Spleen (tissue), 7 donors: ENCODE measurements around the gene IRGC.

Source experiments
- CTCF ChIP-seq, 11 experiments: fragments of 200-600 bp in 7 of 11; fragments of 450-650 bp in 4 of 11; sonication (generic) in 4 of 11; IDR thresholded peaks in 8 of 11; conservative IDR thresholded peaks in 3 of 11; 1 replicate in 7 of 11; 2 replicates in 4 of 11; pipeline versions ENCODE4 v1.4.0 to v1.8.0; 2016 to 2021; ENCODE audit warnings: antibody characterized with exemption in 11 of 11, inconsistent platforms in 4 of 11, mild to moderate bottlenecking in 1 of 11
- POLR2A ChIP-seq, 3 donors: fragments of 450-650 bp; IDR thresholded peaks; one replicate each; pipeline ENCODE4 v1.5.1; 2017; ENCODE audit warnings: antibody characterized with exemption in 3 of 3, mild to moderate bottlenecking in 1 of 3
- POLR2AphosphoS5 ChIP-seq, 3 donors: sonication (generic); formaldehyde crosslinking; IDR thresholded peaks; one replicate each; pipeline ENCODE4 v1.5.1; 2017; ENCODE audit warnings: antibody characterized with exemption in 3 of 3
- donor health status: DM: no; HTN: no; CAD: no; lungs with moderate emphysema.
- donor health status: DM: no; HTN: no; CAD: no.
- donor health status: DM: no; HTN: no; CAD: no.

- no peak for TF ChIP-seq CTCF (IDR thresholded peaks at IDR 0.05 in 8 of 11, conservative IDR thresholded peaks at IDR 0.05 in 3 of 11)
- no peak for TF ChIP-seq POLR2A (IDR thresholded peaks at IDR 0.05)
- no peak for TF ChIP-seq POLR2AphosphoS5 (IDR thresholded peaks at IDR 0.05)
Observed at GRCh38 chr19:43724896-43725295, 9.0 kb downstream of the IRGC start.
